WTC11 (cell line): ENCODE measurements around the gene ZNF471. TPM values are rescaled to one million over a fixed set of nuclear protein-coding genes. Genes with fewer than 3 reads are reported as not detected.

ENCODE experiments used
- AFF4 ChIP-seq: sonication (generic); formaldehyde crosslinking; IDR thresholded peaks from 2 replicates; pipeline ENCODE4 v1.8.1; 2023; ENCODE audit warnings: mild to moderate bottlenecking, missing genetic modification reagents, borderline replicate concordance
- ETV6 ChIP-seq: sonication (generic); formaldehyde crosslinking; IDR thresholded peaks from 2 replicates; pipeline ENCODE4 v1.8.1; 2022; ENCODE audit warnings: mild to moderate bottlenecking, missing genetic modification reagents
- GABPB1 ChIP-seq: sonication (generic); formaldehyde crosslinking; IDR thresholded peaks from 2 replicates; pipeline ENCODE4 v1.8.1; 2023; ENCODE audit warnings: mild to moderate bottlenecking, missing genetic modification reagents
- HMGA2 ChIP-seq: fragments of 250-450 bp; sonication (Bioruptor Pico); IDR thresholded peaks from 2 replicates; pipeline ENCODE4 v1.4.0; 2021; ENCODE audit warnings: mild to moderate bottlenecking, moderate library complexity
- HMGXB4 ChIP-seq: sonication (generic); formaldehyde crosslinking; IDR thresholded peaks from 2 replicates; pipeline ENCODE4 v1.8.1; 2023; ENCODE audit warnings: mild to moderate bottlenecking, moderate library complexity, missing genetic modification reagents
- IRF2 ChIP-seq: sonication (generic); formaldehyde crosslinking; IDR thresholded peaks from 2 replicates; pipeline ENCODE4 v1.8.0; 2022; ENCODE audit warnings: low read depth, missing genetic modification reagents, borderline replicate concordance
- JAZF1 ChIP-seq: fragments of 250-450 bp; sonication (Bioruptor Pico); IDR thresholded peaks from 2 replicates; pipeline ENCODE4 v1.9.0; 2021; ENCODE audit warnings: moderate library complexity, mild to moderate bottlenecking, inconsistent platforms
- KAT7 ChIP-seq: sonication (generic); formaldehyde crosslinking; IDR thresholded peaks from 2 replicates; pipeline ENCODE4 v1.8.1; 2023; ENCODE audit warnings: missing genetic modification reagents, mild to moderate bottlenecking, borderline replicate concordance
- NFYB ChIP-seq: sonication (generic); formaldehyde crosslinking; conservative IDR thresholded peaks from 2 replicates; pipeline ENCODE4 v1.8.0; 2022; ENCODE audit warnings: low read depth, missing genetic modification reagents
- PREB ChIP-seq: sonication (generic); formaldehyde crosslinking; IDR thresholded peaks from 2 replicates; pipeline ENCODE4 v1.8.1; 2022; ENCODE audit warnings: mild to moderate bottlenecking, missing genetic modification reagents, moderate library complexity, borderline replicate concordance
- PRRX2 ChIP-seq: fragments of 250-450 bp; sonication (Bioruptor Pico); IDR thresholded peaks from 2 replicates; pipeline ENCODE4 v1.8.0; 2021; ENCODE audit warnings: mild to moderate bottlenecking
- TCF7 ChIP-seq: sonication (generic); formaldehyde crosslinking; IDR thresholded peaks from 2 replicates; pipeline ENCODE4 v1.8.0; 2022; ENCODE audit warnings: mild to moderate bottlenecking, low read depth, missing genetic modification reagents, moderate library complexity
- USF1 ChIP-seq: sonication (generic); formaldehyde crosslinking; IDR thresholded peaks from 2 replicates; pipeline ENCODE4 v1.8.0; 2022; ENCODE audit warnings: mild to moderate bottlenecking, missing genetic modification reagents
- ZBTB21 ChIP-seq: sonication (generic); formaldehyde crosslinking; IDR thresholded peaks from 2 replicates; pipeline ENCODE4 v1.8.1; 2023; ENCODE audit warnings: mild to moderate bottlenecking, missing genetic modification reagents, borderline replicate concordance
- ZBTB43 ChIP-seq: sonication (generic); formaldehyde crosslinking; IDR thresholded peaks from 2 replicates; pipeline ENCODE4 v1.8.1; 2023; ENCODE audit warnings: mild to moderate bottlenecking, missing genetic modification reagents
- ZMAT4 ChIP-seq: fragments of 250-450 bp; sonication (Bioruptor Pico); IDR thresholded peaks from 2 replicates; pipeline ENCODE4 v1.9.0; 2021; ENCODE audit warnings: mild to moderate bottlenecking
- ZNF219 ChIP-seq: sonication (generic); formaldehyde crosslinking; IDR thresholded peaks from 2 replicates; pipeline ENCODE4 v1.8.0; 2023; ENCODE audit warnings: missing genetic modification reagents, mild to moderate bottlenecking, borderline replicate concordance
- ZNF317 ChIP-seq: sonication (generic); formaldehyde crosslinking; IDR thresholded peaks from 2 replicates; pipeline ENCODE4 v1.8.1; 2023; ENCODE audit warnings: low read depth, mild to moderate bottlenecking, moderate library complexity, missing genetic modification reagents, borderline replicate concordance
- ZNF396 ChIP-seq: fragments of 250-450 bp; sonication (Bioruptor Pico); IDR thresholded peaks from 2 replicates; pipeline ENCODE4 v1.8.0; 2021; ENCODE audit warnings: mild to moderate bottlenecking, moderate library complexity, borderline replicate concordance
- ZNF425 ChIP-seq: fragments of 250-450 bp; sonication (Bioruptor Pico); conservative IDR thresholded peaks from 2 replicates; pipeline ENCODE4 v1.9.0; 2021; ENCODE audit warnings: mild to moderate bottlenecking
- ZNF532 ChIP-seq: fragments of 250-450 bp; sonication (Bioruptor Pico); IDR thresholded peaks from 2 replicates; pipeline ENCODE4 v1.9.0; 2021; ENCODE audit warnings: mild to moderate bottlenecking, borderline replicate concordance
- total RNA-seq: library from RNA; stranded (reverse); gene quantifications from 3 replicates; pipeline ENCODE4 v1.2.3, GENCODE V29; 2021

The ZNF471 gene
- total RNA-seq, 1 experiment from 2014 or later = 1.5 TPM

GRCh38 chr19:56477429-56478338, 30.0 kb upstream of the ZNF471 start (continued):
- TF ChIP-seq AFF4 (CRISPR knock-in tag) (no peak), TCF7 (CRISPR knock-in tag) (no peak), ZMAT4 (no peak), PRRX2 (no peak), IRF2 (CRISPR knock-in tag) (no peak), USF1 (CRISPR knock-in tag) (peak; percentile 76), HMGA2 (CRISPR knock-in tag) (no peak), ZNF317 (CRISPR knock-in tag) (no peak), KAT7 (CRISPR knock-in tag) (no peak), ZNF532 (CRISPR knock-in tag) (no peak), PREB (no peak), JAZF1 (CRISPR knock-in tag) (no peak), ZNF219 (CRISPR knock-in tag) (no peak), ZBTB43 (CRISPR knock-in tag) (peak; percentile 51; the same call in 1 of the 2 replicates), ZNF396 (no peak), NFYB (CRISPR knock-in tag) (no peak), HMGXB4 (CRISPR knock-in tag) (0 out of 2 replicates have a peak, but pooled peaks have one; percentile 50), ZNF425 (no peak), ZBTB21 (CRISPR knock-in tag) (peak; percentile 3; the same call in 1 of the 2 replicates), ETV6 (peak; percentile 40; the same call in 1 of the 2 replicates), GABPB1 (no peak)
